ENCODE data around the gene POLK. TPM values are rescaled to one million over a fixed set of nuclear protein-coding genes. Genes with fewer than 3 reads are reported as not detected.

POLK gene
- total and polyA plus RNA-seq, 2 of the 4 experiments (the other 2 are of a cell fraction), result 10.4 to 24.4 TPM

GRCh38 chr5:75552764-75553163 is 41.1 kb downstream of the POLK start:
- no peaks in the 10 kb centered on the region for H3K9me3 ChIP-seq (ENCODE audit: control insufficient read depth, insufficient read depth, low read length)
- no peak overlapping the region for H2BK5ac ChIP-seq (ENCODE audit: low read depth, low read length, poor library complexity, severe bottlenecking)
- no peaks in the 10 kb centered on the region; the same call in 1 of the 2 replicates for H4K20me1 ChIP-seq (ENCODE audit: insufficient read depth, low read length)
- dilution Hi-C loops (cut with HindIII; ENCODE audit: low sequenced_read_pairs, unreplicated experiment), result no loop called here
- no peak overlapping the region for H2BK120ac ChIP-seq (ENCODE audit: low read depth, low read length)
- no peak overlapping the region for H3K4ac ChIP-seq (ENCODE audit: low read depth, low read length)
- H3K23ac ChIP-seq (ENCODE audit: low read depth, low read length), result no peak overlapping the region
- POLR2A ChIA-PET (ENCODE audit: unreplicated experiment), result no interaction called here
- in situ Hi-C loops (cut with MboI; ENCODE audit: low sequenced_read_pairs), result no loop called here
- no peak overlapping the region for H2BK20ac ChIP-seq (ENCODE audit: low read depth, low read length)
- H3K9ac ChIP-seq (ENCODE audit: low read depth, low read length), result no peak overlapping the region
- intact Hi-C loops (cut with micrococcal nuclease), result no loop called here
- no peak overlapping the region for H3K4me2 ChIP-seq (ENCODE audit: low read depth, low read length)
- peaks cover 15 to 19% of the 10 kb centered on the region in 2 experiments; a peak in 3 of 4 replicates for H3K79me1 ChIP-seq (ENCODE audit: low read depth in 1 of 2, low read length in 2 of 2)
- no peak overlapping the region for H2AK9ac ChIP-seq (replicated peaks; ENCODE audit: low read depth, low read length, poor library complexity)
- ATAC-seq (ENCODE audit: low read depth), result no peak
- H3K27me3 ChIP-seq (ENCODE audit: control insufficient read depth, insufficient read depth, low read length), result no peaks in the 10 kb centered on the region
- H2BK15ac ChIP-seq (ENCODE audit: low read depth, low read length), result no peak overlapping the region
- H3K27ac ChIP-seq (ENCODE audit: insufficient read depth, low read length), result no peak overlapping the region
- no peak overlapping the region for H4K8ac ChIP-seq (ENCODE audit: low read depth in 2 of 2, low read length in 2 of 2)
- H3K4me3 ChIP-seq (ENCODE audit: insufficient read depth, low read depth, low read length), result no peak overlapping the region
- TF ChIP-seq CEBPB (IDR thresholded peaks at IDR 0.05; ENCODE audit: low read depth, low read length) (no peak), MAFK (IDR thresholded peaks at IDR 0.05; ENCODE audit: low read depth, low read length) (peak; percentile 43; the same call in 1 of the 2 replicates)
- no peaks in the 10 kb centered on the region; the same call in 1 of the 2 replicates for H3K9me1 ChIP-seq (ENCODE audit: insufficient read depth, low read length)
- no peak overlapping the region for H2AK5ac ChIP-seq (ENCODE audit: low read depth, low read length)
- WGBS, 2 experiments (ENCODE audit: extremely low coverage in 2 of 2, insufficient read length in 1 of 2), result no CpG with 5 or more reads among the region's 2 CpGs
- CTCF ChIA-PET, result interaction anchor here (1.1 kb wide), 1 partner anchor 15 kb away, joined by 3 read pairs; no protein-coding TSS in a partner anchor
- no TSS peak for BruUV-seq (replicated peaks)
- H2AFZ ChIP-seq (replicated peaks; ENCODE audit: low read length, poor library complexity), result no peak overlapping the region
- H3K14ac ChIP-seq (replicated peaks; ENCODE audit: low read depth, low read length), result no peak overlapping the region
- peaks cover 12% of the 10 kb centered on the region for H3K36me3 ChIP-seq (ENCODE audit: control insufficient read depth, insufficient read depth, low read length)
- DNase-seq, result no peak
- no peak overlapping the region for H4K5ac ChIP-seq (ENCODE audit: low read depth, low read length)
- no peaks in the 10 kb centered on the region for H3K4me1 ChIP-seq (ENCODE audit: control insufficient read depth, insufficient read depth, low read length)
- no peak overlapping the region for H4K91ac ChIP-seq (ENCODE audit: insufficient read depth, low read depth, low read length)
- no peak overlapping the region for H3K18ac ChIP-seq (ENCODE audit: low read depth, low read length)
- no peak overlapping the region for H3K56ac ChIP-seq (ENCODE audit: extremely low read depth, insufficient read depth, low read length)
